Glutamatergic neuron (in vitro differentiated cells): ENCODE measurements around the gene CDC42BPB. TPM values are rescaled to one million over a fixed set of nuclear protein-coding genes. Genes with fewer than 3 reads are reported as not detected.
A peak's percentile ranks its signal among the peaks of the same experiment; 100 is the strongest.

Experiments
- DNase-seq: peaks from one replicate; pipeline ENCODE4 v3.0.0; 2022
- H3K27ac Mint-ChIP-seq: one replicate; pipeline ENCODE4 v1.8.0; 2020; ENCODE audit warnings: mild to moderate bottlenecking, mixed read lengths, inconsistent platforms; ENCODE audit not compliant: unreplicated experiment
- H3K27me3 Mint-ChIP-seq: one replicate; pipeline ENCODE4 v1.8.0; 2020; ENCODE audit warnings: mild to moderate bottlenecking, moderate library complexity, mixed read lengths, inconsistent platforms; ENCODE audit not compliant: unreplicated experiment
- H3K36me3 Mint-ChIP-seq: one replicate; pipeline ENCODE4 v1.8.0; 2020; ENCODE audit warnings: mild to moderate bottlenecking, mixed read lengths, inconsistent platforms; ENCODE audit not compliant: unreplicated experiment
- H3K4me1 Mint-ChIP-seq: one replicate; pipeline ENCODE4 v1.8.0; 2020; ENCODE audit warnings: mild to moderate bottlenecking, low read depth, mixed read lengths, inconsistent platforms; ENCODE audit not compliant: unreplicated experiment
- H3K4me3 Mint-ChIP-seq: one replicate; pipeline ENCODE4 v1.8.0; 2020; ENCODE audit warnings: mild to moderate bottlenecking, mixed read lengths, inconsistent platforms; ENCODE audit not compliant: unreplicated experiment
- H3K9me3 Mint-ChIP-seq: one replicate; pipeline ENCODE4 v1.8.0; 2020; ENCODE audit warnings: mild to moderate bottlenecking, moderate library complexity, mixed read lengths, inconsistent platforms; ENCODE audit not compliant: unreplicated experiment
- CTCF ChIP-seq: fragments of 200-600 bp; sonication (generic); IDR thresholded peaks from one replicate; pipeline ENCODE4 v1.5.0; 2021; ENCODE audit not compliant: partially characterized antibody, unreplicated experiment
- total RNA-seq: library from RNA; stranded (reverse); fragmentation: NEBNext Ultra II Directional; extraction: Animal tissue kit (Norgen Biotek cat#: 25700); gene quantifications from one replicate; pipeline ENCODE4 v1.2.1, GENCODE V29; 2021; ENCODE audit not compliant: unreplicated experiment

Gene CDC42BPB
- total RNA-seq, 1 donor from 2014 or later: 125 TPM

GRCh38 chr14:102979406-102979805 lies 77.9 kb downstream of the CDC42BPB start:
- H3K9me3 Mint-ChIP-seq: peaks cover 4% of the 10 kb centered on the region
- H3K36me3 Mint-ChIP-seq: no peaks in the 10 kb centered on the region
- peaks cover 5% of the 10 kb centered on the region for H3K4me1 Mint-ChIP-seq
- no peak for DNase-seq
- no peak overlapping the region for H3K27ac Mint-ChIP-seq
- no peak for TF ChIP-seq CTCF
- no peak overlapping the region for H3K4me3 Mint-ChIP-seq
- no peaks in the 10 kb centered on the region for H3K27me3 Mint-ChIP-seq

DNA sequence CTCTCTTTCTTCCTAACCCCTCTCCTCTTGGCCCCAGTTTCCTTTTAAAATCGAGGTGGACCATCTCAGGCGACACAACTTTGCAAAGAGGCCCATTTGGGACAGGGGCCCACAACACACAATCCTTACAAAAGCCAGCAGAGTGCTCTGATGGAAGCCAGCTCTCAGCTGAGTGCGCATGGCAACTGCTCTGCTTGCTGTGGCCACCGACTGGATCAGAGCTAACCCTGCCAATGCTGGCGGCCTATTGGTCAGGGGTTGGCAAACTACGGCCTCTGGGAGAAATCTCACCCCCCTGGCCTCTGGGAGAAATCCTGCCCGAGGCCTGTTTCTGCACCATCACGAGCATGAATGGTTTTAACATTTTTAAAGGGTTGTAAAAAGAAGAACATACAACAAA lies 79.9 kb downstream of the CDC42BPB start:
- no peaks in the 10 kb centered on the region for H3K36me3 Mint-ChIP-seq
- H3K4me3 Mint-ChIP-seq: no peak overlapping the region

DNA sequence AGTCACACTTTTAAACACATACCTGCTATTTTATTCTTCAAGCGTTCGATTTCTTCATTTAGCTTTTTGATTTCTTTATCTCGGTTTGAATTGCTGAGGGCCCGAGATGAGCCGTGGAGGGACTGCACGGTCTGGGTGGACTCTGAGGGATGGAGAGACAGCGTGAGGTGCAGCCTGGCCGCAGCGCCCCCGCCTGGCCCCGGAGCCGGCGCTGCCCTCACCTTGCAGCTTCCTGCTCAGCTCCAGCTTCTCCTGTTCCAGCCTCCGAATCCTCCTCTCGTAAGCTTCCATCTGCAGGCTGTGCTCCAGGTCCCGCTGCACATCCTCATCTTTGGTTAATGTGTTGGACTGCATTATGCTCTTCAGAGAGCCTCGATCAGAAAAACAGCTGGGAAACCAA lies 81.7 kb downstream of the CDC42BPB start:
- Mint-ChIP-seq H3K36me3 (no peaks in the 10 kb centered on the region), H3K27ac (no peak overlapping the region), H3K4me3 (no peak overlapping the region), H3K27me3 (no peaks in the 10 kb centered on the region), H3K4me1 (peaks cover 4% of the 10 kb centered on the region), H3K9me3 (peaks cover 7% of the 10 kb centered on the region)
- TF ChIP-seq CTCF: no peak
- no peak for DNase-seq

More for the DNA sequence above, 79.9 kb downstream of the CDC42BPB start:
- TF ChIP-seq CTCF: no peak
- DNase-seq: no peak
- H3K9me3 Mint-ChIP-seq: peaks cover 4% of the 10 kb centered on the region
- no peaks in the 10 kb centered on the region for H3K27me3 Mint-ChIP-seq
- H3K27ac Mint-ChIP-seq: no peak overlapping the region
- H3K4me1 Mint-ChIP-seq: peaks cover 4% of the 10 kb centered on the region

- Mint-ChIP-seq H3K27me3 (no peaks in the 10 kb centered on the region), H3K9me3 (peaks cover 7% of the 10 kb centered on the region), H3K4me1 (peaks cover 6% of the 10 kb centered on the region), H3K36me3 (no peaks in the 10 kb centered on the region), H3K4me3 (no peak overlapping the region), H3K27ac (no peak overlapping the region)
- TF ChIP-seq CTCF: no peak
- no peak for DNase-seq
Observed at GRCh38 chr14:102973706-102974285, 83.6 kb downstream of the CDC42BPB start.

DNA sequence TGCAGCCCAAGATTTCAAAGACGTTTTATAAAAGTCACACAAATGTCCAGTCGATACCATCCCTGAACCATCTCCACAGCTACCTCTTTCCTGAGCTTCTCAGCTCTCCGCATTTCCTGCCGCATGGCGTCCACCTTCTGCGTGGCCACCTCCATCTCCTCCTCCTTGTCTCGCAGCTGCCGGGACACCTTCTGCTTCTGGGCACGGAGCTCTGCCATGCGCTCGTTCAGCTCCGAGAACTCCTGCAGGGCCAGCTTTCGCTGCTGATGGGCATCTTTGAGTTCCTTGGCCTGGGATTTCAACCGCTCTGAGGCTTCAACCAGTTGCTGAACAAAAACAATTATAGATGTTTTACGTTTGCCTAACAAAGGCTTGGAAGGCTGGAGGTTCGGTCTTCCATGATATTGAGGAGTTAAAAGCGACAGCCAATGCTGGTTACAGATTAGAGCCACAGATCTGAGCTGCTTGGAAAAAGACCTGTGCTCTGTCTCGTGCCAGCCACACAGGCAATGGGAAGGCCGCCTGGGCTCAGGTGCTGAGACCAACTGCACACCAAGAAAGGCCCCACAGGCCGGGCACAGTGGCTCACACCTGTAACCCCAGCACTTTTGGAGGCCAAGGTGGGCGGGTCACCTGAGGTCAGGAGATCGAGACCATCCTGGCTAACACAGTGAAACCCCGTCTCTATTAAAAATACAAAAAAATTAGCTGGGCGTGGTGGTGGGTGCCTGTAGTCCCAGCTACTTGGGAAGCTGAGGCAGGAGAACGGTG lies 85.3 kb downstream of the CDC42BPB start:
- H3K27ac Mint-ChIP-seq: no peak overlapping the region
- H3K4me1 Mint-ChIP-seq: peaks cover 8% of the 10 kb centered on the region
- H3K36me3 Mint-ChIP-seq: no peaks in the 10 kb centered on the region
- no peak for DNase-seq
- no peak for TF ChIP-seq CTCF
- H3K27me3 Mint-ChIP-seq: no peaks in the 10 kb centered on the region
- H3K9me3 Mint-ChIP-seq: peaks cover 7% of the 10 kb centered on the region
- peak overlapping the region; percentile 48 for H3K4me3 Mint-ChIP-seq
